GM21526 (cell line): ENCODE data around the gene ZNF282.

Experiments
- ATAC-seq: cut with Tn5 transposase; IDR thresholded peaks from one replicate; pipeline ENCODE4 v1.9.1; 2021; ENCODE audit warnings: moderate library complexity; ENCODE audit not compliant: unreplicated experiment, low FRiP score

ZNF282 gene

GRCh38 chr7:149195180-149196150, at the start of gene ZNF282:
Gene ZNF282 (plus strand): TSS chr7:149195546. CDS start chr7:149195590, 44 bp downstream.
- ATAC-seq: peak; percentile 85

DNA sequence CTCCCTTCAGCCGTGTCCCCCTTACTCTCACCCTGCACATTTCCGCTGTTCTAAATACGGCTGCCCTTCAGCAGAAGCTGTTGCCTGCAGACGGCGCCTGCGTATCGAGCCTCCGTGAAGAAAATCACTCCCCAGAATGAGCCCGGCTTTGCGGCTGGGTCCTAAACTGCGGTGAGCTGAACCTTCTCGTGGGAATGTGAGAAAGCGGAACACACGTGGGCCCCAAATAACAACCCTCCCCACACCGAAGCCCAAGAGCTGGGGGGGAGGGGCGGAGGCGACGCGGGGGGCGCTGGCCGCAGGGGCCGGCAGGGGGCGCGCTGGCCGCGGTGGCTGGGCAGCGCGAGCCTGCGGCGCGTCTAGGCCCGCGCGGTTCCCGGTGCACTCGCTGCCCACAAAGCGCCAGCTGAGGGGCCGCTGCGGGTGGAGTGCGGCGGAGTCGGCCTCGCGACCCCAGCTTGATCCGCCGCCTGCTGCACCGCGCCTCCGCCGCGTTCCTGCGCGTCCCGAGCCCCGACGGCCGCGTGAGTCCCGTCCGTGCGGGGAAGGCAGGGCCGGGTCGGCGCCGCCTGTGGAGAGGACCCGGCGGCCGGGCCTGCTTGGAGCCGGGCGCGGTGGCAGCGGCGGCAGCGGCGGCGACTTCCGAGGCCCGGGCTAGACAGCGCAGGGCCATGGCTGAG, 48.1 kb upstream of the ZNF282 start, which contains the start of gene ZNF398:
Gene ZNF398 (plus strand): TSS at position 382 of the 680 bp plus-strand sequence. CDS start 290 bp downstream, at position 672.
- ATAC-seq: peak; percentile 67

DNA sequence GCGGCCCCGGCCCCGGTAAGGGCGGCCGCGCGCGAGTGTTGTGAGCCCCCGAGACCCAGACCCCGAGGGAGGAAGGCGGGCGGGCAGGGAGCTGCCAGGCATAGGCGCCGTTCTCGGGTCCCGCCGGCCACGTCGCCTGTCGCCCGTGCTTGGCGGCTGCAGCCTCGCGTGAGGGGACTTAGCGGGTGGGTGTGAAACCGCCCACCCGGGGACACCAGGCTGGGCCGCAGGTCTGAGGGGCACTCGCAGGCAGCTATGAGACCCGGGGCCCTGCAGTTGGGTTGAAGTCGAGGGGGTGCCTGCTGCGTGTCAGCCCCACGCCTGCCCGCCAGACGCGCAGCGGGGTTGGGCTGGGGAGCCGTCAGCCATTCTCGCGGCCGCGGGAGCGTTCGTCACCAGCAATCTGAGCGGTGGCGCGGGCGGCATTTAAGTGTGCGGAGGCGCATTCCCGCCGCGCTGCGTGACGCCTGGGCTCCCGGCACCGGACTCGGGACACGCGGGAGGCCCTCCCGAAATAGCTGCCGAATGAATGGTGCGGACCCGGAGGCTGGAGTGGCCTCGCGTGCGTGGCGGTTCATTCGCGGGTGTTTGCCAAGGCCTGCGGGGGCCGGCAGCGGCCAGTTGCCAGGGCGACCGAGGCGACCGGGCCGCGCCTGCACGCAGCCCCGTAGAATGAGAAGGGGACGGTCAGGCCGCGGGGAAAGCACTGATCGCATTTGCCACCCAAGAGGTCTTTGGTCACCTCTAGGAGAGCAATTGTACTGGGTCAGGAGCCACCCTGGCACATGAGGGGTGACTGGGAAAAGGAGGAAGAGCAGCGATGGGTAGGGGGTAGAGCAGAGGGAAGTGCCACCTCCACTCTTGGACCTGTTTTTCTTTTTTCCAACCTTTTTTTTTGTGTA, 47.3 kb upstream of the ZNF282 start:
- ATAC-seq: peak; percentile 33

DNA sequence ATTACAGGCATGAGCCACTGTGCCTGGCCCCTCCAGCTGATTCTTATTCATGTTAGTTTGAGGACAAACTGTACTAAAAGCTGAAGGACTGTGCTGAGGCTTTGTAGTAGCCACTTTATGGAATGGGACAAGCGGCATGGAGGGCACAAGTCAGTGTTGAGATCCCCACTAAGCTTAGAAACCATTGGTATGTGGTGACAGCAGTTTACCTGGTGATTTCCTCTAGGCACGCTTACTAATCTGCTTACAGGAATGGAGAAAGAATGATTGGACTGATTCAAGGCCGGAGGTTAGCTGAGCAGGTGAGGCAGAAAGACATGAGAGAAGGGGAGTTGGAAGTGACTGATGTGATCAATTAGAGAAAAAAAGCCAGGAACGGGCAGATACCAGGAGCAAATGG, 44.4 kb upstream of the ZNF282 start:
- ATAC-seq: no peak

DNA sequence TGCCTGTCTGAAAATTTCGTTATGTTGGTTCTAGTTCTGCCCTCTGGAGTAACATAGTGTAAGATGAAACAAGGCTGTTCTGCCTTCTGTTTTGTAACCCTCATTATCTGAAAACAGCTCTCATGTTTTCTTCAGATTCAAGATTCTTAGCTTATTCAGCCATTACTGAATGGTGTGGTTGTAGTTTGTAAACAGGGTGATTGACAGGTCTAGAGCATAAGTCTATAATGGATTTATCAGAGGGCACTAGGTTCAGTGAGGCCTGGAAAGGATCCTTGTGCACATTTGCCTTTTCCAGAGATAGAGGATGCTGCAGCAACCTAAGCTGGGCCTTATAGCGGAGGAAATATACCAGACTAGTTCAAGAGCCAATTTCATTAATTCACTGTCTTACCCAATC, 42.0 kb upstream of the ZNF282 start:
- no peak for ATAC-seq

GRCh38 chr7:149154056-149154455, 41.3 kb upstream of the ZNF282 start:
- ATAC-seq: no peak

GRCh38 chr7:149156898-149157297, 38.4 kb upstream of the ZNF282 start:
- ATAC-seq: no peak

- no peak for ATAC-seq
Observed at GRCh38 chr7:149161241-149161848, 34.0 kb upstream of the ZNF282 start.

DNA sequence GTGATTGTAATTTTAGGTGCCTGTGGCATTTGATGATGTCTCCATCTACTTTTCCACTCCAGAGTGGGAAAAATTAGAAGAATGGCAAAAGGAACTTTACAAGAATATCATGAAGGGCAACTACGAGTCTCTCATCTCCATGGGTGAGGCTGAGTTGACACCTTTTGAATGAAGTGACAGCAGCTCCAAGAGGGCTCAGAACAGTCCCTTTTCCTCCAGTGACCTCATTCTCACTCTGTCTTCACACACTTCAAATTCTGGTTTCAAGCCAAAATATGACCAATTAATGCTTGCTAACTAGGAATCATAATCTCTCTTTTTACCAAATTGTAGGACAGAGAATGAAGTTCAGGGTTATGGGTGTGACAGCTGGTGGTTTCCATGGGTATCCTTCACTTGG, 29.2 kb upstream of the ZNF282 start:
- no peak for ATAC-seq

- ATAC-seq: no peak
Observed at GRCh38 chr7:149166630-149167352, 28.6 kb upstream of the ZNF282 start.

DNA sequence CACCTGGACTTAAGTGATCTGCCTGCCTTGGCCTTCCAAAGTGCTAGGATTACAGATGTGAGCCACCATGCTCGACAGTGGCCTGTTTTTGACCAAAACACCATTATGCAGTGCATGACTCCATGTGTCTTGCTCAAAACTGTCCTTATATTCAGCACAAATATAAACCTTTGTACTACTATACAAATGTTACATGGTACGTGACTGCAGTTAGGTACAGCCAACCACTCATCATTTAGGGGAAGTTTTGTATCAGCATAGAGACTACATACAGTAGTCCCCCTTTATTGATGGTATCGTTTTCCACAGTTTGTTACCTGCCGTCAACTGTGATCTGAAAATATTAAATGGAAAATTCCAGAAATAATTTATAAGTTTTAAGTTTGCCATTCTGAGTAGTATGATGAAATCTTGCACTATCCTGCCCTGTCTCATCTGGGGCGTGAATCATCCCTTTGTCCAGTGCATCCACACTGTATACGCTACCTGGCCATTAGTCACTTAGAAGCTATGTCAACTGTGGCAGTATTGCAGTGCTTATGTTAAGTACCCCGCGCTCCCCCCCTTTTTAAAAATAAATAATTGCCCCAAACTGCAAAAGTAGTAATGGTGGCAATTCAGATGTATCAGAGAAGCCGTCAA, 23.3 kb upstream of the ZNF282 start:
- no peak for ATAC-seq

- ATAC-seq: no peak
Observed at GRCh38 chr7:149172534-149172920, 22.8 kb upstream of the ZNF282 start.

DNA sequence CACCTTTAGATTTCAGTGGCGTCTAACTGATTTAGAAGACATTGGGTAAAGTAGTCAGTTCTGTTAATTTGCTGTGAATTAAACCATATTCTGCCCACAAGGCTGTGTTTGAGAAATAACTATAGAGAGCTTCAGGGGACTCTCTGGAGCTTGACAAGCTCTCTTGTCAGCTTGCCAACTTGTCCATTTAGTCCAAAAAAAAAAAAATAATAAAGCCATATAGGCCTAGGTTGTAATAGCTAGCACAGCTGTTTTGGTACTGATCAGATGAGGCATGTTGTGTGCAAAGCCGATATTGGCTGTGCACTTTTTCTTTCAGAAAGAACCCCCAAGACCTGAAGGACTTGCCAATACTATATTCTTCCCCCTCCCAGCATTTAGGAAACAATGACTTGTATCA, 20.2 kb upstream of the ZNF282 start:
- ATAC-seq: no peak

DNA sequence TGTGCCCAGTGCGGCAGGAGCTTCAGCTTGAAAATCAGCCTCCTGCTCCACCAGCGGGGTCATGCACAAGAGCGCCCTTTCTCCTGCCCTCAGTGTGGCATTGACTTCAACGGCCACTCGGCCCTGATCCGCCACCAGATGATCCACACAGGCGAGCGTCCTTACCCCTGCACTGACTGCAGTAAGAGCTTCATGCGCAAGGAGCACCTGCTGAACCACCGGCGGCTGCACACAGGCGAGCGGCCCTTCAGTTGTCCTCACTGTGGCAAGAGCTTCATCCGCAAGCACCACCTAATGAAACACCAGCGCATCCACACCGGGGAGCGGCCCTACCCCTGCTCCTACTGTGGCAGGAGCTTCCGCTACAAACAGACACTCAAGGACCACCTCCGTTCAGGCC, 16.1 kb upstream of the ZNF282 start:
- no peak for ATAC-seq

DNA sequence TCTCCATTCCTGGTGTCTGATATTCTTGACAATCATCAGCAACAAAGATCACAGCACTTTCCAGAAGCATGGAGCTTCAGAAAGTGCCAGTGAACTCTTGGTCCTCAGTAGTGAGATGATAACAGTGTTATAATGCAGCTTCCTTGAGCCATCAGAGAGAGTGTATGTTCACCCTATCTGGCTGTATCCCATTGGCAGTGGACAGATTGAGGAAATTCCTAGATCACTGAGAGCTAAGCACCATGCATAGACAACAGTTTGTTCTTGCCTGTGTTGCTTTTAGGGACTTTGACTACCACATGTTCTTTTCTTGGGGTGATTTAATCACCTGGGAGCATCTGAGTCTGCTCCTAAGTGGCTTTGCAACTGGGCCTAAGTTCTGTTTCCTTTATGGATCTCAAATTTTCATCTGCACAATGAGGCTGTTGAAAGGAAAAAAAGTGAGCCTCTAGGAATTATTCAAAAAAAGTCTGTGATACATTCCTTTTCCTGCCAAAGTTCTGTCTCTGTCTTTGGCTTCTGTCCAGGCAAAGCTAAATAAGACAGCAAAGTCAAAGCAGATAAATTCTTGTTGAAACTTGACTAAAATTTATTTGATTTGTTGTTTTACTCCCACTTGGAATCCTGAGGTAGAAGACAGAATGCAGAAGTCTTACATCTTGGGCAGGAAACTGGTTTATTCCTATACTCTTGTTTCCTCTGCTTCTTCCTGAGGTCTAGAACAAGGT, 14.5 kb upstream of the ZNF282 start:
- ATAC-seq: no peak

DNA sequence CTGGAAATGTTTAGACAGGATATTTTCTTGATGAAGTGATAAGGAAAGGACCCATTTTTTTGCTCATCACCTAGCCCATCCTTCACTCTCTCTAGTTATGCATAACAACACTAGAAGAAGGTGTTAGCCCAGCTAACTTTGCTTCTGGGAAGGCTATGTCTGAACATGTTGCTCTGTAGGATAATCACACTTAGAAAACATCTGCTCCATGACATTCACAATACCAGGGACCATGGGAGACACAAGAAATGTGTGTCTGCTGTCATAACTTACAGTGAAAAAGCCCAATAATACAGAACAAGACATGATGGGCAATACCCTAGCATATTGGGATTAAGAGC, 13.9 kb upstream of the ZNF282 start:
- ATAC-seq: no peak

DNA sequence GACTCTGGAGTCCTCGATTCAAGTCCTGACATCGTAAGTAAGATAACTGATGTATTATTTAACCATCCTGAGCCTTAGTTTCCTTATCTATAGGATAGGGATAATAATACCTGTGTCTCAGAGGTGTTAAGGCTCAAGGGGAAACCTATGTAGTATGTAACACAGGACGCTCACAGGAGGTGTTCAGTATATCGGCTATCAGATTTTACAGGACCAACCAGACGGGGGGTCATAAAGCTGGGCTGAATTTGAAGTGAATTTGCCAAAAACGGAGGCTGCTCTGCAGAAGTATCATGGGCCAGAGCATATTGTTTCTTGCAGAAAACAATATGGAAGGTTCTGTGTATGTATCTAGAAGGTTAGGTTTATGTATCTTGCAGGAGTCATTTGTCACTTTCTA, 11.1 kb upstream of the ZNF282 start:
- ATAC-seq: no peak

GRCh38 chr7:149188213-149188612, 7.1 kb upstream of the ZNF282 start:
- ATAC-seq: no peak
